Occipital lobe (tissue), 2 donors: ENCODE measurements around the gene VMP1. TPM values are rescaled to one million over a fixed set of nuclear protein-coding genes. Genes with fewer than 3 reads are reported as not detected.

ENCODE experiments used
- DNase-seq: peaks from one replicate; lab custom pipeline; 2025; lab: John Stamatoyannopoulos, UW
- total RNA-seq: library from RNA; depleted of rRNA; stranded (reverse); fragments of >200 nt; gene quantifications from one replicate; pipeline ENCODE4 v1.2.3, GENCODE V29; 2014

VMP1 gene
- 238 TPM for total RNA-seq

- peak; percentile 98 for DNase-seq
These were observed at the start of gene VMP1, which contains the start of gene PTRH2 for GRCh38 chr17:59707149-59707970. Gene VMP1 (plus strand): TSS chr17:59707654. CDS start chr17:59731447, 23,793 bp downstream. Gene PTRH2 (minus strand): TSS chr17:59707430. CDS start chr17:59697978, 9,452 bp downstream.

GRCh38 chr17:59666235-59666634 lies 41.2 kb upstream of the VMP1 start:
- no peak for DNase-seq

- no peak for DNase-seq
These were observed 38.6 kb upstream of the VMP1 start for GRCh38 chr17:59668816-59669215.

GRCh38 chr17:59669411-59669810 lies 38.0 kb upstream of the VMP1 start:
- DNase-seq: no peak

GRCh38 chr17:59669944-59670343 lies 37.5 kb upstream of the VMP1 start:
- no peak for DNase-seq

GRCh38 chr17:59671386-59671785 lies 36.1 kb upstream of the VMP1 start:
- no peak for DNase-seq

GRCh38 chr17:59675231-59675630 lies 32.2 kb upstream of the VMP1 start:
- no peak for DNase-seq

GRCh38 chr17:59676716-59677115 lies 30.7 kb upstream of the VMP1 start:
- DNase-seq: no peak

- DNase-seq: no peak
These were observed 28.5 kb upstream of the VMP1 start for GRCh38 chr17:59678918-59679317.

GRCh38 chr17:59680314-59680713 lies 27.1 kb upstream of the VMP1 start:
- no peak for DNase-seq

GRCh38 chr17:59683283-59683682 lies 24.2 kb upstream of the VMP1 start:
- DNase-seq: no peak

- no peak for DNase-seq
These were observed 22.5 kb upstream of the VMP1 start for GRCh38 chr17:59684967-59685366.

GRCh38 chr17:59688008-59688407 lies 19.4 kb upstream of the VMP1 start:
- DNase-seq: no peak

- no peak for DNase-seq
These were observed 19.0 kb upstream of the VMP1 start for GRCh38 chr17:59688496-59688895.

GRCh38 chr17:59693582-59693981 lies 13.9 kb upstream of the VMP1 start:
- no peak for DNase-seq

- no peak for DNase-seq
These were observed 13.1 kb upstream of the VMP1 start for GRCh38 chr17:59694344-59694743.

- no peak for DNase-seq
These were observed 11.3 kb upstream of the VMP1 start for GRCh38 chr17:59695945-59696681.

GRCh38 chr17:59696682-59697277 lies 10.7 kb upstream of the VMP1 start:
- DNase-seq: no peak

GRCh38 chr17:59698143-59698542 lies 9.3 kb upstream of the VMP1 start:
- no peak for DNase-seq

- no peak for DNase-seq
These were observed 8.2 kb upstream of the VMP1 start for GRCh38 chr17:59699218-59699617.

- DNase-seq: no peak
These were observed 7.7 kb upstream of the VMP1 start for GRCh38 chr17:59699786-59700185.

- no peak for DNase-seq
These were observed 5.2 kb upstream of the VMP1 start for GRCh38 chr17:59702304-59702703.
